Prostate gland (tissue), 2 donors: ENCODE results near the gene ZDHHC11. TPM values are rescaled to one million over a fixed set of nuclear protein-coding genes. Genes with fewer than 3 reads are reported as not detected.

Experiments used
- DNase-seq: peaks from one replicate; pipeline ENCODE4 v3.0.0-alpha.2; 2019; ENCODE audit warnings: low spot score
- H3K27ac ChIP-seq, 2 donors: fragments of 200-600 bp; sonication (generic); 2 replicates each; pipeline ENCODE4 v1.5.1; 2017 to 2019
- H3K27me3 ChIP-seq: fragments of 200-600 bp; sonication (generic); replicated peaks from 2 replicates; pipeline ENCODE4 v1.5.1; 2019; ENCODE audit not compliant: insufficient read depth
- H3K36me3 ChIP-seq, 2 donors: fragments of 200-600 bp; sonication (generic); 1 replicate in 1 of 2; 2 replicates in 1 of 2; pipeline versions ENCODE4 v1.5.1 to v1.8.1; 2017 to 2019
- H3K4me1 ChIP-seq: fragments of 200-600 bp; sonication (generic); replicated peaks from 2 replicates; pipeline ENCODE4 v1.5.1; 2019
- H3K4me3 ChIP-seq, 2 donors: fragments of 200-600 bp; sonication (generic); 2 replicates each; pipeline ENCODE4 v1.5.1; 2017 to 2019
- H3K9me3 ChIP-seq: fragments of 200-600 bp; sonication (generic); 2 replicates; pipeline ENCODE4 v1.5.1; 2017
- POLR2A ChIP-seq: fragments of 450-650 bp; IDR thresholded peaks from one replicate; pipeline ENCODE4 v1.6.1; 2016; ENCODE audit warnings: antibody characterized with exemption, mild to moderate bottlenecking
- POLR2AphosphoS5 ChIP-seq: sonication (generic); formaldehyde crosslinking; IDR thresholded peaks from one replicate; pipeline ENCODE4 v1.6.1; 2017; ENCODE audit warnings: antibody characterized with exemption
- WGBS: methylation state at CpG from one replicate; pipeline ENCODE4 v1.1.5; 2018; 5-methylcytosine and 5-hydroxymethylcytosine counted together
- intact Hi-C: fragments of 100-400 bp; cut with DNase I; formaldehyde crosslinking; loops from one replicate; pipeline ENCODE4 v1.14.2; 2022
- total RNA-seq, 2 donors: library from RNA; depleted of rRNA; stranded (reverse); fragments of >200 nt; gene quantifications; one replicate each; pipeline ENCODE4 v1.1.0, GENCODE V29; 2016
- TF ChIP-seq, protein P1 (sequence below), 4 experiments: fragments of 200-600 bp in 2 of 4; fragments of 450-650 bp in 2 of 4; sonication (generic) in 2 of 4; IDR thresholded peaks; 1 replicate in 3 of 4; 2 replicates in 1 of 4; pipeline ENCODE4 v1.5.1; 2016 to 2019; ENCODE audit warnings: antibody characterized with exemption in 4 of 4, mild to moderate bottlenecking in 2 of 4, moderate library complexity in 2 of 4

ZDHHC11 gene
- total RNA-seq, 2 donors from 2014 or later: 1.2 to 9.8 TPM

DNA sequence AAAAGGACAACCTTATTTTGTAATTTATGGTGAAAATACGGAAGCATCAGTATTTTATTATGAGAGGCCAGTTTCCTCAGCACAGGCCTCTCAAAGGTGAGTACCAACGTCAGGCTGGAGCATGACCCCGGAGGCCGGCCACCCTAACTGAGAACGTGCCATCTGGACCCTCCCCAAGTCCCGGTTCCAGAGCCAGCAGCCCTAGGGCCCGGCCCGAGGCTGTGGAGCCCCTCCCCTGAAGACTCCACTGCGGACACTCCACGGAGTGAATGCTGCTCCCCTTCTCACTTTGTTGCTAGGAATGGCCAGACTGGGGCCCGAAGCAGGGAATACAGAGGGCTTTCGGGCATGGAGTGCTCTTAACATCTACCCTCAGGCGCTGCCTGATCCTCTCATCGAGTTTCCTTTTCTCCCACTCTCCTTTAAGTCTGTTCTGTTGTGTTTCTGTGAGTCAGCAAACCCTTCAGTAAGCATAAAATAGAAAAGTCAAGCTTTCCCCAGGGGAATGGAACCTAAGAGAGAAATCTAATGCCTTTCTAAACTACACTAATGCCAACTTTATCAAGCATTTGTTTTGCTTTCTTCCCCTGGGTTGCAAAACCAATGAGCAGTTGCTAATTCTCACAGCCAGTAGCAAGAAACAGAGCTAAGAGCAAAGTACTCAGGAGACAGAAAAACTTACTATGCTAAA lies 37.3 kb upstream of the ZDHHC11 start:
- TF ChIP-seq, protein P1, sequence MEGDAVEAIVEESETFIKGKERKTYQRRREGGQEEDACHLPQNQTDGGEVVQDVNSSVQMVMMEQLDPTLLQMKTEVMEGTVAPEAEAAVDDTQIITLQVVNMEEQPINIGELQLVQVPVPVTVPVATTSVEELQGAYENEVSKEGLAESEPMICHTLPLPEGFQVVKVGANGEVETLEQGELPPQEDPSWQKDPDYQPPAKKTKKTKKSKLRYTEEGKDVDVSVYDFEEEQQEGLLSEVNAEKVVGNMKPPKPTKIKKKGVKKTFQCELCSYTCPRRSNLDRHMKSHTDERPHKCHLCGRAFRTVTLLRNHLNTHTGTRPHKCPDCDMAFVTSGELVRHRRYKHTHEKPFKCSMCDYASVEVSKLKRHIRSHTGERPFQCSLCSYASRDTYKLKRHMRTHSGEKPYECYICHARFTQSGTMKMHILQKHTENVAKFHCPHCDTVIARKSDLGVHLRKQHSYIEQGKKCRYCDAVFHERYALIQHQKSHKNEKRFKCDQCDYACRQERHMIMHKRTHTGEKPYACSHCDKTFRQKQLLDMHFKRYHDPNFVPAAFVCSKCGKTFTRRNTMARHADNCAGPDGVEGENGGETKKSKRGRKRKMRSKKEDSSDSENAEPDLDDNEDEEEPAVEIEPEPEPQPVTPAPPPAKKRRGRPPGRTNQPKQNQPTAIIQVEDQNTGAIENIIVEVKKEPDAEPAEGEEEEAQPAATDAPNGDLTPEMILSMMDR (IDR thresholded peaks at IDR 0.05): no peak
- TF ChIP-seq POLR2A (no peak), POLR2AphosphoS5 (no peak)
- H3K9me3 ChIP-seq: no peaks in the 10 kb centered on the region
- H3K27ac ChIP-seq: no peak overlapping the region
- peaks cover 24 to 27% of the 10 kb centered on the region in 2 donors for H3K36me3 ChIP-seq
- WGBS: 90% methylated on average over 14 of the region's 14 CpGs
- no peak for DNase-seq
- H3K27me3 ChIP-seq: no peaks in the 10 kb centered on the region
- H3K4me1 ChIP-seq: peaks cover 4% of the 10 kb centered on the region
- intact Hi-C loops: no loop called here
- no peak overlapping the region for H3K4me3 ChIP-seq

DNA sequence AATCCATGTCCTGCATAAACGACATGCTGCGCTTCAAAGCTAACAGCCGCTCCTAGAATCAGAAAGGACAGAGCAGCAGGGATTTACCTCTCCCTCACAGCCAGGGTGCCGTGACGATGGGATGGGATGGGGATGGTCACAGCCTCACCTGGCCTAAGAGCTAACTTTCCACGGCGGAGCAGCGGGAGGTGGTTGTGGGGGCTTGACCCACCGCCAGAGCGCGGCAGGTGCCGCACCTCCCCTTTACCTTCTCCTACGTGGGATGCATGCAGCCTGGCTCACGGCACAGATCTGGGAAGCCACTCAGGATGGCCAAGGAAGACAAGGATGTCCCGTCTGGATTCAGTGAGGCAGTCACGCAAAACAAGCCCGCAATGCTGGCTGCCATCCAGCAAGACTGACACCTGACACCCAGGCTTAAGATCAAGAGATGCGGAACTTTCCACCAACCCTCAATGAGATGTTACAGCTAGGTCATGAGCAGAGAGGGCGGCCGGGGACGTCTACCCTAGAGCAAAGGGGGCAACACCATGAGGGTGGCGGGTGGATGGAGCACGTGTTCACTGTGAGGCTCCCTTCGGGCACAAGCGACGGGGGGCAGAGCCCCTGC lies 36.0 kb upstream of the ZDHHC11 start:
- no peak overlapping the region for H3K27ac ChIP-seq
- DNase-seq: no peak
- intact Hi-C loops: no loop called here
- 84% methylated on average over 26 of the region's 26 CpGs for WGBS
- no peaks in the 10 kb centered on the region for H3K9me3 ChIP-seq
- no peak for TF ChIP-seq POLR2A
- TF ChIP-seq POLR2AphosphoS5: no peak
- TF ChIP-seq, protein P1 (IDR thresholded peaks at IDR 0.05): no peak
- peaks cover 24 to 27% of the 10 kb centered on the region in 2 donors for H3K36me3 ChIP-seq
- no peaks in the 10 kb centered on the region for H3K4me1 ChIP-seq
- no peak overlapping the region for H3K4me3 ChIP-seq
- no peaks in the 10 kb centered on the region for H3K27me3 ChIP-seq

DNA sequence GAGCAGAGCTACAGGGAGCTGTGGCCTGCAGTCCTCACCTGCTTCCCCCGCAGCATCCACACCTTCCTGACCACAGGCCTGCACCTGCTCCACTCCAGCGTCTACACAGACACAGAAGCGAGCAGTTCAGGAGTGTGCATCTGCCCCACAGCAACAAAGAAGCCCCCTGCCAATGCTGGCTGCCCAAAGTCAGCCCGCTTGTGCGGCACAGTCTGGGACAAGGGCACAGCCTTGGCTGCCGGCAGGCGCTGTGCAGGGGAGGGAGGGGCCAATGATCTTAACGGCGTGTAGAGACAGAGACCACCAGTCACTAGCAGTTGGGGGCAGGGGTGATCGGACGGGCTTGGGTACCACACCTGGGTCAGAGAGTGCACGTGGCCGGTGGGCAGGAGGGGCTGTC lies 35.2 kb upstream of the ZDHHC11 start:
- H3K36me3 ChIP-seq: peaks cover 25 to 29% of the 10 kb centered on the region in 2 donors
- no peak overlapping the region for H3K4me3 ChIP-seq
- H3K27ac ChIP-seq: no peak overlapping the region
- no peak for DNase-seq
- intact Hi-C loops: no loop called here
- H3K9me3 ChIP-seq: no peaks in the 10 kb centered on the region
- TF ChIP-seq POLR2A (no peak), POLR2AphosphoS5 (no peak)
- TF ChIP-seq, protein P1 (IDR thresholded peaks at IDR 0.05): no peak
- no peaks in the 10 kb centered on the region for H3K27me3 ChIP-seq
- H3K4me1 ChIP-seq: no peaks in the 10 kb centered on the region
- 91% methylated on average over 13 of the region's 13 CpGs for WGBS

DNA sequence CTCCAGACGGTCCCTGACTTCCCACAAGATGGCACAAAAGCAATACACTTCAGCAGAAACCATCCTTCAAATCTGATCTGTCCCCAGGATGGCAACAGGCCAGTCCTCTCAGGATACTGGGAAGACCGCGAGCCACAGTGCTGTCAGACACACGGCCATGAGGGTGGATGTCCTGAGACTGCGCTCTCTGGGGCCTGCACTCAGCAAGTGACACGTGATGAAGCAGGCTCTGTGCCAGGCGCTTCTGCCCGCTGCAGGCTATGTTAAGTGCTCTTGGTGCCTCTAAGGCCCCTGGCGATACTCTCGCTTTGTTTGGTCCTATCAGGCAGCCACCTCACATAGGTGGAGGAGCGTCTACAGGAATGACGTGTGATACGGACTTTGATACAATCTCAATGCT lies 34.7 kb upstream of the ZDHHC11 start:
- Histone ChIP-seq H3K4me3 (no peak overlapping the region), H3K27ac (no peak overlapping the region), H3K36me3 (peaks cover 28 to 32% of the 10 kb centered on the region in 2 donors), H3K9me3 (no peaks in the 10 kb centered on the region), H3K27me3 (no peaks in the 10 kb centered on the region), H3K4me1 (no peaks in the 10 kb centered on the region)
- intact Hi-C loops: no loop called here
- DNase-seq: no peak
- TF ChIP-seq POLR2A (no peak), POLR2AphosphoS5 (no peak)
- TF ChIP-seq, protein P1 (IDR thresholded peaks at IDR 0.05): no peak
- WGBS: 86% methylated on average over 13 of the region's 13 CpGs

DNA sequence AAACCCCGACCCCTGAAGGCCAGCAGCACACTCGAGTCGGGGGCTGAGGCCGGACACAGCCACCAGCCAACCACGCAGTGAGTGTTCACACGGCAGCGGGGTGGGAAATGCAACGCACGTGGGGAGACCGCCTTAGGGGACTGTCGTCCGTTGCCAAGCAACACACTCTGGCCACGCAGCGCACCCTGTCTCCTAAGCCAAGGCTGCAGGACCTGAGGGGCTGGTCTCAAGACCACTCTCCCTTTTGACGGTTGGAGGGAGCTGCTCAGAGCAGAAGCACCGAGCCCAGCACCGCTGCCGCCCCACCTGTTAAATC lies 34.3 kb upstream of the ZDHHC11 start:
- H3K4me3 ChIP-seq: no peak overlapping the region
- WGBS: 90% methylated on average over 18 of the region's 18 CpGs
- no peak overlapping the region for H3K27ac ChIP-seq
- peaks cover 28 to 32% of the 10 kb centered on the region in 2 donors for H3K36me3 ChIP-seq
- H3K27me3 ChIP-seq: no peaks in the 10 kb centered on the region
- H3K4me1 ChIP-seq: no peaks in the 10 kb centered on the region
- H3K9me3 ChIP-seq: no peaks in the 10 kb centered on the region
- TF ChIP-seq POLR2AphosphoS5 (no peak), POLR2A (no peak)
- TF ChIP-seq, protein P1 (IDR thresholded peaks at IDR 0.05): no peak
- intact Hi-C loops: no loop called here
- DNase-seq: no peak
